Neuronal stem cell (in vitro differentiated cells): ENCODE measurements around the gene ANKRD60.
A peak's percentile ranks its signal among the peaks of the same experiment; 100 is the strongest.

ENCODE experiments used
- DNase-seq: peaks from one replicate; pipeline ENCODE4 v3.0.0-alpha.2; 2013; ENCODE audit warnings: low spot score
- H2AFZ ChIP-seq: one replicate; pipeline ENCODE4 v1.6.1; 2013; ENCODE audit warnings: mild to moderate bottlenecking, low read length, inconsistent platforms
- H2AK5ac ChIP-seq: 2 replicates; pipeline ENCODE4 v1.6.1; 2013; ENCODE audit warnings: low read depth, mild to moderate bottlenecking, inconsistent platforms, low read length, moderate library complexity, mixed read lengths
- H2BK120ac ChIP-seq: 2 replicates; pipeline ENCODE4 v1.6.1; 2013; ENCODE audit warnings: low read depth, mild to moderate bottlenecking, inconsistent platforms, low read length, moderate library complexity, mixed read lengths
- H2BK12ac ChIP-seq: one replicate; pipeline ENCODE4 v1.6.1; 2013; ENCODE audit warnings: low read length, inconsistent platforms
- H2BK15ac ChIP-seq: 2 replicates; pipeline ENCODE4 v1.6.1; 2013; ENCODE audit warnings: mild to moderate bottlenecking, low read length, inconsistent platforms, mixed read lengths
- H2BK5ac ChIP-seq: one replicate; pipeline ENCODE4 v1.6.1; 2013; ENCODE audit warnings: inconsistent platforms, mild to moderate bottlenecking, low read length, moderate library complexity
- H3K14ac ChIP-seq: one replicate; pipeline ENCODE4 v1.6.1; 2013; ENCODE audit warnings: low read length, inconsistent platforms
- H3K18ac ChIP-seq: 2 replicates; pipeline ENCODE4 v1.6.1; 2013; ENCODE audit warnings: low read length, inconsistent platforms
- H3K23ac ChIP-seq: 2 replicates; pipeline ENCODE4 v1.6.1; 2013; ENCODE audit warnings: low read depth, mild to moderate bottlenecking, mixed read lengths, low read length, inconsistent platforms; ENCODE audit not compliant: poor library complexity
- H3K27ac ChIP-seq: replicated peaks from 3 replicates; pipeline ENCODE4 v1.5.1; 2013; ENCODE audit warnings: low read length, inconsistent platforms
- H3K27me3 ChIP-seq, 3 experiments: 2 replicates each; pipeline ENCODE4 v1.6.1; 2013; ENCODE audit warnings: low read length in 3 of 3, mild to moderate bottlenecking in 2 of 3, inconsistent platforms in 1 of 3, low read depth in 1 of 3, mixed read lengths in 1 of 3, moderate library complexity in 1 of 3; ENCODE audit not compliant: control insufficient read depth in 3 of 3, insufficient read depth in 3 of 3
- H3K36me3 ChIP-seq, 2 donors: replicated peaks in 1 of 2; 2 replicates each; pipeline ENCODE4 v1.6.1; 2013; ENCODE audit warnings: low read length in 2 of 2; ENCODE audit not compliant: control insufficient read depth in 2 of 2, insufficient read depth in 2 of 2
- H3K4ac ChIP-seq: 2 replicates; pipeline ENCODE4 v1.6.1; 2013; ENCODE audit warnings: inconsistent platforms, mild to moderate bottlenecking, low read length, moderate library complexity
- H3K4me1 ChIP-seq, 2 donors: 1 replicate in 1 of 2; 2 replicates in 1 of 2; pipeline ENCODE4 v1.6.1; 2013; ENCODE audit warnings: low read length in 2 of 2, low read depth in 1 of 2; ENCODE audit not compliant: control insufficient read depth in 2 of 2, insufficient read depth in 1 of 2
- H3K4me2 ChIP-seq: one replicate; pipeline ENCODE4 v1.6.1; 2013; ENCODE audit warnings: mild to moderate bottlenecking, low read length, inconsistent platforms; ENCODE audit not compliant: insufficient read depth, poor library complexity, severe bottlenecking
- H3K4me3 ChIP-seq, 2 donors: 2 replicates each; pipeline ENCODE4 v1.5.1; 2013; ENCODE audit warnings: low read length in 2 of 2, mild to moderate bottlenecking in 2 of 2, inconsistent platforms in 1 of 2, moderate library complexity in 1 of 2
- H3K79me1 ChIP-seq: one replicate; pipeline ENCODE4 v1.6.1; 2013; ENCODE audit warnings: low read depth, mild to moderate bottlenecking, inconsistent platforms, low read length, moderate library complexity
- H3K9ac ChIP-seq: one replicate; pipeline ENCODE4 v1.6.1; 2013; ENCODE audit warnings: mild to moderate bottlenecking, low read depth, low read length, inconsistent platforms; ENCODE audit not compliant: poor library complexity
- H3K9me3 ChIP-seq, 2 donors: replicated peaks in 1 of 2; 2 replicates each; pipeline versions ENCODE3 to v1.6.1; 2013; ENCODE audit warnings: low read length in 2 of 2, mild to moderate bottlenecking in 2 of 2, inconsistent platforms in 1 of 2, low read depth in 1 of 2, mixed read lengths in 1 of 2, moderate library complexity in 1 of 2; ENCODE audit not compliant: control insufficient read depth in 2 of 2, insufficient read depth in 1 of 2
- H4K8ac ChIP-seq: one replicate; pipeline ENCODE4 v1.6.1; 2013; ENCODE audit warnings: low read depth, mild to moderate bottlenecking, inconsistent platforms, low read length, moderate library complexity
- H4K91ac ChIP-seq: one replicate; pipeline ENCODE4 v1.6.1; 2013; ENCODE audit warnings: low read length, low read depth, mild to moderate bottlenecking, inconsistent platforms; ENCODE audit not compliant: poor library complexity
- WGBS, 2 donors: extraction: QIAGEN DNeasy Blood & Tissue Kit; methylation state at CpG; one replicate each; pipeline ENCODE4 v1.1.7; 2013; ENCODE audit warnings: missing lambda C conversion rate in 2 of 2, mixed read lengths in 1 of 2; ENCODE audit not compliant: insufficient read length in 2 of 2, insufficient replicate concordance in 1 of 2; ENCODE audit errors: extremely low coverage in 2 of 2; 5-methylcytosine and 5-hydroxymethylcytosine counted together

The ANKRD60 gene

GRCh38 chr20:58179432-58180099, 48.9 kb downstream of the ANKRD60 start:
- peak overlapping the region; percentile 92 for H2AFZ ChIP-seq
- H3K36me3 ChIP-seq, result no peaks in the 10 kb centered on the region
- peaks cover 2 to 12% of the 10 kb centered on the region in 2 donors for H3K4me1 ChIP-seq
- no peak overlapping the region for H3K27ac ChIP-seq
- H3K4ac ChIP-seq, result peak overlapping the region; percentile 10
- H3K23ac ChIP-seq, result peak overlapping the region; percentile 90
- H3K9ac ChIP-seq, result peak overlapping the region; percentile 88
- no peak overlapping the region for H4K91ac ChIP-seq
- peaks cover 0 to 30% (median 25%) of the 10 kb centered on the region in 3 experiments for H3K27me3 ChIP-seq
- no peak overlapping the region for H2BK12ac ChIP-seq
- no peak overlapping the region for H2BK120ac ChIP-seq
- no peak overlapping the region for H2BK5ac ChIP-seq
- peaks cover 1% of the 10 kb centered on the region for H3K79me1 ChIP-seq
- H2AK5ac ChIP-seq, result no peak overlapping the region
- peak overlapping the region in 1 of 2 donors; percentile 36 for H3K4me3 ChIP-seq
- H4K8ac ChIP-seq, result no peak overlapping the region
- peak overlapping the region; percentile 51 for H3K4me2 ChIP-seq
- H3K9me3 ChIP-seq, result peaks cover 0 to 2% of the 10 kb centered on the region in 2 donors
- peak overlapping the region; percentile 1 for H2BK15ac ChIP-seq
- DNase-seq, result peak; percentile 70
- H3K18ac ChIP-seq, result peak overlapping the region; percentile 89
- WGBS, 2 donors, result no CpG with 5 or more reads among the region's 46 CpGs
- peak overlapping the region; percentile 64 for H3K14ac ChIP-seq

- Histone ChIP-seq H3K23ac (no peak overlapping the region), H2BK15ac (peak overlapping the region; percentile 1), H3K9me3 (peaks cover 0 to 1% of the 10 kb centered on the region in 2 donors), H3K14ac (no peak overlapping the region), H2BK120ac (no peak overlapping the region), H2AK5ac (no peak overlapping the region), H3K4me2 (peak overlapping the region; percentile 51), H3K4ac (peak overlapping the region; percentile 10), H2AFZ (peak overlapping the region; percentile 92), H3K27ac (no peak overlapping the region), H3K36me3 (no peaks in the 10 kb centered on the region), H3K4me3 (no peak overlapping the region), H3K4me1 (peaks cover 2 to 12% of the 10 kb centered on the region in 2 donors), H3K27me3 (peaks cover 0 to 30% (median 25%) of the 10 kb centered on the region in 3 experiments), H3K9ac (no peak overlapping the region), H2BK5ac (no peak overlapping the region), H4K8ac (no peak overlapping the region), H4K91ac (no peak overlapping the region), H3K18ac (peak overlapping the region; percentile 61), H3K79me1 (peaks cover 1% of the 10 kb centered on the region), H2BK12ac (no peak overlapping the region)
- DNase-seq, result no peak
- no CpG with 5 or more reads among the region's 9 CpGs for WGBS, 2 donors
These were observed 49.4 kb downstream of the ANKRD60 start for GRCh38 chr20:58179083-58179431.

- Histone ChIP-seq H3K14ac (no peak overlapping the region), H2AFZ (no peak overlapping the region), H4K91ac (no peak overlapping the region), H3K9ac (no peak overlapping the region), H2BK120ac (no peak overlapping the region), H3K4me1 (peaks cover 2 to 12% of the 10 kb centered on the region in 2 donors), H3K23ac (no peak overlapping the region), H3K27me3 (peaks cover 0 to 30% (median 25%) of the 10 kb centered on the region in 3 experiments), H4K8ac (no peak overlapping the region), H3K36me3 (no peaks in the 10 kb centered on the region), H3K4me3 (no peak overlapping the region), H3K4ac (no peak overlapping the region), H3K4me2 (no peak overlapping the region), H2BK12ac (no peak overlapping the region), H2AK5ac (no peak overlapping the region), H3K9me3 (no peaks in the 10 kb centered on the region), H3K27ac (no peak overlapping the region), H2BK5ac (no peak overlapping the region), H3K79me1 (peaks cover 1% of the 10 kb centered on the region), H2BK15ac (no peak overlapping the region), H3K18ac (no peak overlapping the region)
- no CpG with 5 or more reads among the region's 10 CpGs for WGBS, 2 donors
- DNase-seq, result no peak
These were observed 50.7 kb downstream of the ANKRD60 start for GRCh38 chr20:58177799-58178198.

- Histone ChIP-seq H3K4ac (no peak overlapping the region), H3K23ac (no peak overlapping the region), H3K9me3 (no peaks in the 10 kb centered on the region), H2BK15ac (no peak overlapping the region), H3K18ac (no peak overlapping the region), H2BK5ac (peak overlapping the region; percentile 4), H3K27me3 (peaks cover 0 to 24% (median 22%) of the 10 kb centered on the region in 3 experiments), H2AK5ac (peak overlapping the region; percentile 30), H4K8ac (no peak overlapping the region), H2BK120ac (no peak overlapping the region), H3K4me3 (no peak overlapping the region), H3K36me3 (no peaks in the 10 kb centered on the region), H3K79me1 (peaks cover 1% of the 10 kb centered on the region), H3K14ac (no peak overlapping the region), H3K4me1 (peaks cover 2 to 12% of the 10 kb centered on the region in 2 donors), H4K91ac (no peak overlapping the region), H3K9ac (no peak overlapping the region), H3K4me2 (no peak overlapping the region), H3K27ac (no peak overlapping the region), H2AFZ (no peak overlapping the region), H2BK12ac (no peak overlapping the region)
- no CpG with 5 or more reads among the region's 5 CpGs for WGBS, 2 donors
- no peak for DNase-seq
These were observed 52.6 kb downstream of the ANKRD60 start for GRCh38 chr20:58175836-58176235.
